SK-MEL-5 (cell line): ENCODE measurements around the gene POU5F1. TPM values are rescaled to one million over a fixed set of nuclear protein-coding genes. Genes with fewer than 3 reads are reported as not detected.

Experiments used
- DNase-seq: peaks from one replicate; pipeline ENCODE4 v3.0.0-alpha.2; 2016; ENCODE audit warnings: low read depth, low spot score
- in situ Hi-C: cut with HindIII; loops from 2 replicates; pipeline ENCODE4 v1.10.0; 2016; ENCODE audit warnings: low sequenced_read_pairs, high pct_unique_total_duplicates, low pct_unique_long_range_greater_than_20kb
- total RNA-seq: library from RNA; depleted of rRNA; stranded (reverse); fragments of >200 nt; shearing (Covaris generic); gene quantifications from 2 replicates; pipeline ENCODE4 v1.2.3, GENCODE V29; 2014

Gene POU5F1
- total RNA-seq, 1 experiment from 2014 or later = not detected

DNA sequence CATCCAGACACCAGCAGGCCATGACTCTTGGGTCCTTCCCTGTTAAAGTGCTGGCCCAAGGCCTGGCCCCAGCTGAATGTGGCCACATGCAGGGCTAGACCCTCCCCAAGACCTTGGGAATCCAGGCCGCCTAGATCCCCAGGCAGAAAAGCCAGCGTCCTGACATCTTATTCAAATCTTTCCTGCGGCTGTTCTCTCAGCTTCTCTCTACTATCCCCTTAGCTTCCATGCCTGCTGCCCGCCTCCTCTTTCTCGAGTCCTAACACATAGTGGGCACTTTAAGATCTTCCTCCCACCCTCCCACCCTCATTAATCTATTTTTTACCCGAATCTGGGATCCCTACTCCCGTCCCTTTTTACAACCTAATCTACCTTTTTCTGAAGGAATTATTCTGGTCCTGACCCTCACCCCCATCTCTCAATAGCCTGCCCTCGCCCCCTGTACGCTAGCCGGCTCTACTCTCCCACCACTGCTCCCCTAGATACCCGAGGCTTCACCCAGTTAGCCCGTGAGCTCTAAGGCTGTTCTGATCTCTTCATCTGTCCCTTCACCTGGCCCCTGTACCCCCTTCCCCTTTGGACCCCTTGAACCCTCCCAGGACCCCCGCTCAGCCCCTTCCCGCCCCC is 12.9 kb downstream of the POU5F1 start, which contains the start of gene CCHCR1:
Gene CCHCR1, minus strand, starts transcription at position 290 of the 627 bp plus-strand sequence. Its CDS starts 202 bp downstream, at position 88.
- in situ Hi-C loops = no loop called here
- DNase-seq = no peak

DNA sequence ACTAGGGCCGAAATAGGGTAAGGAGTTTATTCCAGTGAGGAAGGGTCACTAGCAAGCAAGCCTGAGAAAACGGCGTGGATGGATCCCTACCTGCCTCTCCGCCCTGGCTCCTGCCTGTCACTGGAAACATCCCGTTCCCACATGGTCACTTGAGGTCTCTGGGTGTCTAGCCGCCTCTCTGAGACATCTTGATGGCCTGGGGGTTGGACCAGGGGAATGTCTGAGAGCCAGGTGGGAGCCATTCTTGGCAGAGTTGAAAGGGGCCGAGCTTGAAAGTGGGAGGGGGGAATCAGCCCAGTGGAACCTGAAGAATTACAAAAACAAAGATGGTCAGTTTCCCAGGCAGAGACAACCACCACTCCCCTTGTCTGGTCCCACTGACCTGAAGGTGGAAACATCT is 13.8 kb downstream of the POU5F1 start:
- DNase-seq = no peak
- in situ Hi-C loops = no loop called here

DNA sequence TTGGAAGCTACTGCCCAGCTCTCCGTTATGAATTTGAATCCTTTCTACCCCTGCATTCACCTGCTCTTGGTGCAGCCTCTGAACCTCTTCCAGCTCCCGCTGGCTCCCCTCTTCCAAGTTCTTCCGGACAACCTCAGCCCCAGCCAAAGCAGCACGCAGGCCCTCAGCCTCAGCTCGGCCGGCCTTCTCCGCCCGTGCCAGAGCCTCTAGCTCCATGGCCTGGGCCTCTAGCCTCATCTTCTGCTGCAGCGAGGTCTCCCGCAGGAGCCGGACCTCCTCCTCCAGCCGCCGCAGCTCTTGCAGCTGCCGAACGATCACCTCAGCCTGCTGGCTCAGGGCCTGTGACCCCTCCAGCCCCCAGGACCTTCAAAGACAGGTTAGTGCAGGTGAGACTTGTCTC is 16.0 kb downstream of the POU5F1 start:
- DNase-seq = no peak
- in situ Hi-C loops = no loop called here

DNA sequence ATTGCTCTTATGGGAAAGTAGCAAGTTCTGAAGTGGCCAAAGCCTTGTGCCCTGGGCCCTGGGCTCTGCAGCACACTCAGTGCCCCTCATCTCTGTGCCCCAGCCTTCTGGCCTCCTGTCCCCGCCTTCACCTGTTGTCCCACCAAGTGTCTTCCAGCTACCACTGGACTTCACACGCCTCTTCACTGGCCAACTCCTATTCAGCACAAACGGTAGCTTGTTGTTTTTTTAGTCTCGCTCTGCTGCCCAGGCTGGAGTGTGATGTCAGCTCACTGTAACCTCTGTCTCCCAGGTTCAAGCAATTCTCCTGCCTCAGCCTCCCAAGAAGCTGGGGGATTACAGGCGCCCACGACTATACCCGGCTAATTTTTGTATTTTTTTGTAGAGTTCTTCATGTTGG is 17.7 kb downstream of the POU5F1 start:
- in situ Hi-C loops = no loop called here
- no peak for DNase-seq

DNA sequence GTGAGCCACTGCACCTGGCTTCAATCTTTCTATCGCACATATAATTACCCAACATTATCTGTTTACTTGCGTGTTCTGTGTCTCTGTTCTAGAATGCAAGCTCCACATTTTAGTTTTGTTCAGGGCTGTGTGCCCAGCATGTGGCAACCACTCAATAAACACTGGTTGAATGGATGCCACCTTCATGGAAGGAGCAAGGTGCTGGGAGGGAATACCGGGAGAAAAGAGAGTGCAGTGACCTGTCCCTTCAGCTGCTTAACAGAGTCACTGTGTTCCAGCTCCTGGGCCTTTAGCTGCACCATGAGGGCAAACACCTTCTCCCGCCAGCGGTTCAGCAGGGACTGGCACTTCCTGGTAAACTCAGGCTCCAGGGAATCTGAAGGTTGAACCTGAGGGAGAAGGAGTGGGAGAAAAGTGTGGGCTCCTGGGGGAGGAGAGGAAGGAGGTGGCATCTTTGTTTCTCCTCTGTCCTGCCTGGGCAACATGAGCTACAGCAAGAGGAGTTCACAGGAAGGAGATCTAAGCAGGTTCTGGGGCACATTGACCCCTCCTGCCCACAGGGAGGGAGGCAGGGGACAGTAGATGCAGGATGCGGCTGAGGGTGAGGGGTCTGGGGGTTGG is 20.5 kb downstream of the POU5F1 start:
- in situ Hi-C loops = no loop called here
- DNase-seq = no peak

DNA sequence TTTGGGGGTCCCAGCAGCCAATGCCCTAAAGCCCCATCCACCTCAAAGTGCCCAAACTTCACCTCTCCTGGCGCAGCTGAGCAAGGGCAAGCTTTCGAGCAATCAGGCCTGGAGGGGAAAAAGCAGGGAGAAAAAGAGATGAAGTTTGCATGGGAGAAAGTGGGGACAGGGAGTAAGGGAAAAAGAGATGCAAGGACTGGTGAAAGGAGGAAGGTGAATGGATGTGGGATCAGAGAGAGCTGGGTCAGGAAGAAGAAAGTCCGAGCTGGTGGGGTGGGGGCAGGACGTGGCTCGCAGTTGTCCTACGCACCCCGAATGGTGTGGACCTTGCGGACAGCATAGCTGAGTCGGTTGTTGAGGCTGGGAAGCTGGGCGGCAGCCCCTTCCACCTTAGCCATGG is 25.1 kb downstream of the POU5F1 start:
- DNase-seq = no peak
- in situ Hi-C loops = no loop called here

DNA sequence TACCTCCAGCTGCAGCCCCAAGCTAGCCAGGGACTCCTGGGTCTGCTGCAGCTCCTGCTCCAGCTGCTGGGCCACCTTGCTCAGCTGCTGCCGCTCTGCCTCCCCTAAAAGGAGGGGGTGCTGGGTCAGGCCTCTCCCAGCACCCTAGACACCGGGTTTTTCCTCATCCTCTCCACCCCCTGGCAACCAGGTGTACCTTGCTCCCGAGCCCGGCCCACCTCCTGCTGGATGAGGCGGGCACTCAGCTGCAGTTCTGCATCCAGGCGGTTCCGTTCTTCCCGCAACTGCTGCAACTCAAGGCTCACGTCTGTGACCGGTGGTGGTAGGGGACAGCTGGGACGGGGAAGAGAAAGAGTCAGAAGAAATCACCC is 25.5 kb downstream of the POU5F1 start:
- in situ Hi-C loops = no loop called here

DNA sequence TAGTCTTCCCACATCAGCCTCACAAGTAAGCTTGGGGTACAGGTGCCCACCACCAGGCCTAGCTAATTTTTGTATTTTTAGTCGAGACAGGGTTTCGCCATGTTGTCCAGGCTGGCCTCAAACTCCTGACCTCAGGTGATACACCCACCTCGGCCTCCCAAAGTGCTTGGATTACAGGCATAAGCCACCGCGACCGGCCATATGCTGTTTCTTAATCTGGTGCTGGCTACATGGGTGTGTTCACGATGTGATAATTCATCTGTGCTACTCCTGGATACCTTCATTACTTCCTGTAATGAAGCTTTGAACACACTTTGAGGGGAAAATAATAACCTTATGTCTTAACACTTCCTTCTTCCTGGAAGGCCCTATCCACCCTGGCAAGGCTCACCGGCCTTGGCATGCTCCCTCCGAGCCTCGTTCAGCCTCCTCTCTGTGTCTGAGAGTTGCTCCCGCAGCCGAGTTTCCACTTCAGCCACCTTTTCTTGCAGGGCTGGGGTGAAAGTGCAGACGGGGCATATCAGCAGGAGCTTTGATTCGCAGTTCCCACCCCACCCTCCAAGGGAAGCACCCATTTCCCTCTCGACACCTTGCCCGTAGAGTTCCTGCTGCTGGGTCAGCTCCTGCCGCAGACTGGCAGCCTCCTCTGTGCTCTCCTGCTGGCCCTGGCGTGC is 26.0 kb downstream of the POU5F1 start:
- in situ Hi-C loops = no loop called here
- no peak for DNase-seq

More for the DNA sequence above, 25.5 kb downstream of the POU5F1 start:
- DNase-seq = no peak

DNA sequence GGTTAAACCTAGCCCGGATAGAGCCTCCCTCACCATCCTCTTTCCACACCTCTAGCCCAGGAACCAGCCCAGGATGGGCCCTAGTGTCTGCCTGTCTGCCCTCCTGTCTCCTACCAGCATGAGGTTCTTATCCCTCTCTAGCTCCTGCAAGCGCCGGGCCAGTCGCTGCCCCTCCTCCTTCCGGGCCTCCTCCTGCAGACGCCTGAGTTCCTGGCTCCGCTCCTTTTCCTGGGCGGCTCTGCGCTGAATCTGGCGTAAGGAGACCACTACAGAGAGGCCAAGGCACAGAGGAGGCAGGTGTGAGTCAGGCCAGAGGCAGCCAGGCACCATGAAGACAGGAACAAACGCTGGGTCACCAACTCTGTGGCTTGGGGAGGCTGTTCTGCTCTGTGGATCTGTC is 27.3 kb downstream of the POU5F1 start:
- in situ Hi-C loops = no loop called here
- no peak for DNase-seq

DNA sequence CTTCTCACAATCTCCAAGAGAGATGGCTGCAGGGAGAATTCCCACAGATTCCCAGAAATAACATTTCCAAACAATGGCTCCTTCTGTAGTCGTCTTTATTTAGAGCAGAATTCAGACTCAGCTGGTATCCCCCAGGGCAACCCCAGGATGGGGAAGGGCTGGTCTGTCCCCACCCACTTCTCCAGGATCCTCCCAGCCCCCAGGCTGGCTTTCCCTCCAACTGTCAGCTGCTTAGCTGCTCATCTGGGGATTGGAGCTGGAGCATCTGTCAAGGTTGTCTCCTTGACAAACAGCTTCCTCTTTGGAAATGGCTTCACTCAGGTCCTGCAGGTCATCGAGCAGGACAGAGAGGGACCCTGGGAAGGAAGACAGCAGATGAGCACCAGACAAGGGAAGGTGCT is 28.1 kb downstream of the POU5F1 start:
- DNase-seq = peak; percentile 86
- in situ Hi-C loops = no loop called here

DNA sequence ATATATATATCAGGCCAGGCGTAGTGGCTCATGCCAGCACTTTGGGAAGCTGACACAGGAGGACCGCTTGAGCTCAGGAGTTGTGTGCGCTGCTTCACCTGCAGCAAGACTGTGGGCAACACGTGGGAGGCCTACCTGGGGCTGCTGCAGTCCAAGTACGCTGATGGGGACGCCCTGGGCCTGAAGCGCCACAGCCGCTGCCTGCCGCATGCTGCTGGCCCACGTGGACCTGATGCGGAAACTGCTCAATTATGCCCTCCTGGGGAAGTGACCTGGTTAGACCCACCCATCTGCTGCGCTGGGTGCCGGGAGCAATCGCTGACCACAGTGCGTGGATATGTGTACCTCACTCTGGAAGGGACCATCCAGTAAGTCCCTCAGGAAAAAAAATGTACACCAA is 29.8 kb downstream of the POU5F1 start:
- in situ Hi-C loops = no loop called here

DNA sequence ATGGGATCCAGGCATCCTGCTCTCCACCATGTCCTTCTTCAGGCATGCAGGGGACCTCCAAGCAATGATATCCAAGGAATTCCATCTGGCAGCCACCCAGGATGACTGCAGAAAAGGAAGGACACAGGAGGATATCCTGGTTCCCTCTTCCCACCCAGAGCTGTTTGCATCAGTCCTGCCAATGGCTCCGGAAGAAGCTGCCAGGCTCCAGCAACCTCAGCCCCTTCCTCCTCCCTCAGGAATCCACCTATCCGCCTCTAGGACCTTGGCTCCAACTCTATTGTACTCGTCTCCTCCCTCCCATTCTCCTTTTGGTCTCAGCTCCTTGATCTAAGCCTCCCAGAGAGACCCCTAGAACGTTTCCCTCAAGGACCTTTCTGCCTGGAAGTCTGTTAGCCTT is 30.9 kb downstream of the POU5F1 start:
- in situ Hi-C loops = no loop called here
- DNase-seq = no peak

More for the DNA sequence above, 29.8 kb downstream of the POU5F1 start:
- no peak for DNase-seq

DNA sequence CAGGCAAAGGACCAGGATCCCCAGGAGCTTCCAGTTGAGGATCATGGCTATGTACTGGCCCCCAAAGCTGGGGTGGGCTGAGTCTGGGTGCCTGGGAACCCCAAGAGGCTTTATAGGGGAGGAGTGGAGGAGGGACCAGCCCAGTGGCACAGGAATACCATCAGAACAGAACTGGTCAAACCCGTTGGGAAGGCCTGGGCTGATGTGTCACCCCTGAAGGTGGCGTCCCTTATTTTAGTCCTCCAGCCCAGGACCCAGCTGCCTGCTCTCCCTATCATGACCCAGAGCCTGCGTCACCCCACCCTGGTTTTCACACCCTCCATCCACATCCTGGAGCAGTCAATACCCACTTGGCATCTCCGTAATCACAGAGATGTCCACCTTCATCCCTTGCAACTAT is 31.5 kb downstream of the POU5F1 start, which contains the start of gene PSORS1C2:
Gene PSORS1C2, minus strand, starts transcription at position 85 of the 400 bp plus-strand sequence. Its CDS starts 40 bp downstream, at position 45.
- DNase-seq = no peak
- in situ Hi-C loops = no loop called here

DNA sequence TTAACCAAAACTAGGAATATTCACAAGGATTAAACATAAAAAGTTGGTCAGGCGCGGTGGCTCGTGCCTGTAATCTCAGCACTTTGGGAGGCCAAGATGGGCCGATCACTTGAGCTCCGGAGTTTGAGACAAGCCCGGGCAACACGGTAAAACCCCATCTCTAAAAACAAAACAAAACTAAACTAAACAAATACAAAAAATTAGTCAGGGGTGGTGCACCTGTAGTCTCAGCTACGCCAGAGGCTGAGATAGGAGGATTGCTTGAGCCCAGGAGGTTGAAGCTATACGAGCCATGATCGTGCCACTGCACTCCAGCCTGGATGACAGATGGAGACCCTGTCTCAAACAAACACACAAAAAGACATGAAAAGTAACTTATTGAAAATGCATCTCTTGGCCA is 34.8 kb downstream of the POU5F1 start:
- in situ Hi-C loops = no loop called here

DNA sequence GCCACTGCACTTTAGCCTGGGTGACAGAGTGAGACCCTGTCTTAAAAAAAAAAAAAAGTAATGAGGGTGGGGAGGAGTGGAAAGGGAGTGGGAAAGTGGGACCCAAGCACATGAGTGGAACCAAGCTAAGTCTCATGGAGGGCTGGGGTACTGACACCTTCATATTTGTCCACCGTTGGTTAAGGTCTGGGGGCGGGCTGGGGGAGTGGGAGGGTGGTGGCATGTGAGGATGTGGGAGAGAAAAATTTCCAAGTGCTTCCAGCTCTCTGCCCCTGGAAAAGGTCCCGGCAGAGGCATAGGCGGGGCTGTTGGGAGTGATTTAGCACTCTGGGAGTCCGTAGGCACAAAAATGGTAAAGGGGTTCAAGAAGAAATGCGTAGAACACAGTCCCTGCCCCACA is 37.7 kb downstream of the POU5F1 start:
- in situ Hi-C loops = no loop called here
- DNase-seq = no peak

More for the DNA sequence above, 34.8 kb downstream of the POU5F1 start:
- DNase-seq = no peak

DNA sequence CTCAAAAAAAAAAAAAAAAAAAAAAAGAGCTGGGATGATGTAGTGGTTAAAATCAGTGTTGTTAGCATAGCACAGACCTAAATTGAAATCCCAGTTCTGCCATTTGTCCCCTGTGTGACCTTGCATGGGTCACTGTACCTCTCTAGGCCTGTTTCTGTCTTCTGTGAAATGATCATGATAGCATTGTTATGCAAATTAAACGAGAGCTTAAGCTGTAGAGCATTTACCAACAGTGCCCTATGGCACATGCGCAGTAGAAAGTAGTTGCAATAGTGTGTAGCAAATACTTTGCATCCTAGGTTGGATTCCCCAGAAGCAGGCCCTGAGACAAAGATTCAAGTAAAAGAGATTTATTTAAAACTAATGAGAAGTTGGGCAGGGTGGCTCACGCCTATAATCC is 38.9 kb downstream of the POU5F1 start:
- in situ Hi-C loops = no loop called here
- no peak for DNase-seq

DNA sequence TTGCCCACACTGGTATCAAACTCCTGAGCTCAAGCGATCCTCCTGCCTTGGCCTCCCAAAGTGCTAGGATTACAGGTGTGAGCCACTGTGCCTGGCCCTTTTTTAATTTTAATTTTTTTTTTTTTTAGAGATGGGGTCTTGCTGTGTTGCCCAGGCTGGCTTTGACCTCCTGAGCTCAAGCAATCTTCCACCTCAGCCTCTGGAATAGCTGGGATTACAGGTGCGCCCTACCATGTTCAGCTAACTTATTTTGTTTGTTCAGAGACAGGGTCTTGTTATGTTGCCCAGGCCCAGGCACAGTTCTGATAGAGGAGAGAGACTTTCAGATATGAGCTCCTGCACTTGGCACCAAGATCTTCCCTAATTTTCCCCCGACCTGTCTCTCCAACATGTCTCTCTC is 39.7 kb downstream of the POU5F1 start:
- no peak for DNase-seq
- in situ Hi-C loops = no loop called here

DNA sequence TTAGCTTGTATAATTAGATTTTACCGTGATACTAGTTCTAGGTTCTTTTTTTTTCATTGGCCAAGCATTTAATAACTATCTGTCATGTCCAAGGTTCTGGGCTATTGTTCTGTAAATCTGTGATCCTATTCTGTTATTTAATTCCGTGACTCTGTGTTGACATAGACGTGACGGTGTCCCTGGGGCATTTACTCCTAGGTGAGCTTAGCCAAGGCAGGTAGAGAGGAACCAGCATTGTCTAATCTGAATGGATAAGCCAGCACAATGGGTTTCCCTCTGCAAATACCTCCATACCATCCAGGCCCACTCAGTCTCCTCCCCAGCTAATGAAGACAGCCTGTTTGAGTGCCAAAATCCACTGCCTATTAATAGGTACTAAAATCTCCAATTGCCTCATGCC is 41.4 kb downstream of the POU5F1 start:
- in situ Hi-C loops = no loop called here
- no peak for DNase-seq
